ENCODE results near the gene FOXK2. TPM values are rescaled to one million over a fixed set of nuclear protein-coding genes. Genes with fewer than 3 reads are reported as not detected.

Gene FOXK2
- total and polyA plus RNA-seq, 2 donors (not counting 1 experiment from before 2014, with no cell fraction given) = 19.7 to 62.7 TPM

GRCh38 chr17:82653651-82654528, 134.4 kb downstream of the FOXK2 start:
- Histone ChIP-seq H3K4me3 (ENCODE audit: control extremely low read depth in 1 of 5, extremely low read depth in 1 of 5, insufficient read depth in 1 of 5, low read depth in 2 of 5, low read length in 4 of 5) (no peak overlapping the region), H3K9me3 (ENCODE audit: control extremely low read depth in 1 of 3, control insufficient read depth in 2 of 3, insufficient read depth in 1 of 3, low read length in 2 of 3) (no peaks in the 10 kb centered on the region), H3K27ac (ENCODE audit: low read length in 2 of 2) (no peak overlapping the region), H3K9ac (ENCODE audit: low read length) (no peak overlapping the region), H4K20me1 (ENCODE audit: control insufficient read depth, insufficient read depth, low read length, poor library complexity, severe bottlenecking) (no peaks in the 10 kb centered on the region), H3K4me1 (ENCODE audit: control insufficient read depth in 2 of 2, insufficient read depth in 2 of 2, low read length in 2 of 2) (peaks cover 0 to 3% of the 10 kb centered on the region in 2 donors), H2AFZ (ENCODE audit: insufficient read depth, low read depth, low read length, poor library complexity, severe bottlenecking) (no peak overlapping the region), H3K36me3 (replicated peaks in 1 of 2; ENCODE audit: control extremely low read depth in 1 of 2, control insufficient read depth in 1 of 2, extremely low read depth in 1 of 2, insufficient read depth in 2 of 2, low read length in 1 of 2) (peaks cover 0 to 2% of the 10 kb centered on the region in 2 experiments), H3K4me2 (replicated peaks; ENCODE audit: low read depth, low read length, poor library complexity, severe bottlenecking) (no peak overlapping the region), H3K27me3 (replicated peaks in 1 of 4; ENCODE audit: control extremely low read depth in 1 of 4, control insufficient read depth in 3 of 4, insufficient read depth in 4 of 4, low read length in 3 of 4) (no peaks in the 10 kb centered on the region), H3K79me2 (ENCODE audit: control insufficient read depth, insufficient read depth, low read length) (no peaks in the 10 kb centered on the region)
- TF ChIP-seq CTCF (IDR thresholded peaks at IDR 0.05) = no peak
- no peak for TF ChIP-seq EZH2 (IDR thresholded peaks at IDR 0.05; ENCODE audit: borderline replicate concordance, insufficient read depth, low read depth, low read length, poor library complexity, severe bottlenecking)
- Mint-ChIP-seq H3K4me3 (no peak overlapping the region), H3K9me3 (ENCODE audit: insufficient read depth) (no peaks in the 10 kb centered on the region), H3K27ac (no peak overlapping the region), H3K4me1 (peaks cover 11% of the 10 kb centered on the region), H3K27me3 (no peaks in the 10 kb centered on the region)
- intact Hi-C loops (cut with micrococcal nuclease) = no loop called here
- DNase-seq = no peak
- ChIA-PET POLR2A (no interaction called here), CTCF (no interaction called here)
- ATAC-seq (ENCODE audit: low read depth) = no peak
- WGBS (ENCODE audit: insufficient coverage) = 95% methylated on average over 25 of the region's 30 CpGs

Other genes starting within 250 kb of the FOXK2 start
- 241 and 258 TPM in 2 replicates for gene CSNK1D, start 246.0 kb upstream of the FOXK2 start, total RNA-seq
- 196 and 260 TPM in 2 replicates for gene CSNK1D, start 246.0 kb upstream of the FOXK2 start, polyA plus RNA-seq
- 0.58 and 0.67 TPM in 2 replicates for gene CD7, start 202.1 kb upstream of the FOXK2 start, total RNA-seq
- gene CD7, start 202.1 kb upstream of the FOXK2 start, polyA plus RNA-seq = 1.3 and 3.2 TPM in 2 replicates
- gene SECTM1, start 186.0 kb upstream of the FOXK2 start, total RNA-seq = 0.17 TPM in 1 of 2 replicates, not detected in the other
- 0.22 and 1.2 TPM in 2 replicates for gene SECTM1, start 186.0 kb upstream of the FOXK2 start, polyA plus RNA-seq
- not detected in 2 replicates for gene TEX19, start 160.5 kb upstream of the FOXK2 start, total RNA-seq
- not detected in 2 replicates for gene TEX19, start 160.5 kb upstream of the FOXK2 start, polyA plus RNA-seq
- gene UTS2R, start 148.0 kb upstream of the FOXK2 start, total RNA-seq = not detected in 2 replicates
- gene UTS2R, start 148.0 kb upstream of the FOXK2 start, polyA plus RNA-seq = 0.86 and 0.88 TPM in 2 replicates
- 128 TPM in 2 replicates for gene HEXD, start 101.4 kb upstream of the FOXK2 start, total RNA-seq
- gene HEXD, start 101.4 kb upstream of the FOXK2 start, polyA plus RNA-seq = 294 and 317 TPM in 2 replicates
- 30.5 and 35.0 TPM in 2 replicates for gene OGFOD3, start 101.1 kb upstream of the FOXK2 start, total RNA-seq
- gene OGFOD3, start 101.1 kb upstream of the FOXK2 start, polyA plus RNA-seq = 16.9 and 22.6 TPM in 2 replicates
- 569 and 578 TPM in 2 replicates for gene CYBC1, start 69.0 kb upstream of the FOXK2 start, total RNA-seq
- gene CYBC1, start 69.0 kb upstream of the FOXK2 start, polyA plus RNA-seq = 228 and 328 TPM in 2 replicates
- 103 and 104 TPM in 2 replicates for gene NARF, start 61.0 kb upstream of the FOXK2 start, total RNA-seq
- gene NARF, start 61.0 kb upstream of the FOXK2 start, polyA plus RNA-seq = 92.4 and 97.0 TPM in 2 replicates
- 63.3 and 72.7 TPM in 2 replicates for gene WDR45B, start 128.7 kb downstream of the FOXK2 start, total RNA-seq
- gene WDR45B, start 128.7 kb downstream of the FOXK2 start, polyA plus RNA-seq = 54.3 and 84.9 TPM in 2 replicates
- gene RAB40B, start 179.0 kb downstream of the FOXK2 start, total RNA-seq = 4.7 and 4.9 TPM in 2 replicates
- gene RAB40B, start 179.0 kb downstream of the FOXK2 start, polyA plus RNA-seq = 2.4 and 8.0 TPM in 2 replicates
- gene FN3KRP, start 197.0 kb downstream of the FOXK2 start, total RNA-seq = 44.2 and 49.4 TPM in 2 replicates
- 16.8 and 18.9 TPM in 2 replicates for gene FN3KRP, start 197.0 kb downstream of the FOXK2 start, polyA plus RNA-seq
- gene FN3K, start 215.9 kb downstream of the FOXK2 start, total RNA-seq = 1.8 and 2.6 TPM in 2 replicates
- 0.23 and 1.1 TPM in 2 replicates for gene FN3K, start 215.9 kb downstream of the FOXK2 start, polyA plus RNA-seq
- 97.3 and 101 TPM in 2 replicates for gene TBCD, start 232.3 kb downstream of the FOXK2 start, total RNA-seq
- gene TBCD, start 232.3 kb downstream of the FOXK2 start, polyA plus RNA-seq = 60.8 and 107 TPM in 2 replicates

Data from B cell (primary cell).